Right atrium auricular region (tissue), 2 donors: ENCODE results near the gene RNF166. TPM values are rescaled to one million over a fixed set of nuclear protein-coding genes. Genes with fewer than 3 reads are reported as not detected.

Experiments
- DNase-seq: peaks from one replicate; pipeline ENCODE4 v3.0.0-alpha.2; 2019; ENCODE audit warnings: low spot score
- H3K27ac ChIP-seq, 2 donors: fragments of 200-600 bp; sonication (generic); 1 replicate in 1 of 2; 2 replicates in 1 of 2; pipeline ENCODE4 v1.5.1; 2016 to 2019
- H3K27me3 ChIP-seq, 2 donors: fragments of 200-600 bp; sonication (generic); one replicate each; pipeline versions ENCODE4 v1.5.1 to v1.6.0; 2017 to 2019
- H3K36me3 ChIP-seq: fragments of 200-600 bp; sonication (generic); one replicate; pipeline ENCODE4 v1.5.1; 2016
- H3K4me1 ChIP-seq, 2 donors: fragments of 200-600 bp; sonication (generic); one replicate each; pipeline versions ENCODE4 v1.5.1 to v1.6.0; 2017 to 2019
- H3K4me3 ChIP-seq, 2 donors: fragments of 200-600 bp; sonication (generic); 1 replicate in 1 of 2; 2 replicates in 1 of 2; pipeline ENCODE4 v1.5.1; 2017 to 2019; ENCODE audit warnings: mild to moderate bottlenecking in 1 of 2, moderate library complexity in 1 of 2
- H3K9me3 ChIP-seq, 2 donors: fragments of 200-600 bp; sonication (generic); one replicate each; pipeline ENCODE4 v1.5.1; 2019
- CTCF ChIP-seq, 2 donors: fragments of 200-600 bp; sonication (generic); IDR thresholded peaks; one replicate each; pipeline ENCODE4 v1.5.1; 2019; ENCODE audit warnings: antibody characterized with exemption in 2 of 2
- total RNA-seq, 2 donors: library from RNA; depleted of rRNA; stranded (reverse); fragments of >200 nt; gene quantifications; one replicate each; pipeline ENCODE4 v1.1.0, GENCODE V29; 2016

Gene RNF166
- total RNA-seq, 2 donors from 2014 or later: 16.9 to 19.4 TPM

- Histone ChIP-seq H3K4me3 (no peak overlapping the region), H3K27me3 (no peaks in the 10 kb centered on the region), H3K9me3 (no peaks in the 10 kb centered on the region), H3K36me3 (peaks cover 12% of the 10 kb centered on the region), H3K27ac (no peak overlapping the region), H3K4me1 (peaks cover 0 to 12% of the 10 kb centered on the region in 2 donors)
- no peak for DNase-seq
- no peak for TF ChIP-seq CTCF (IDR thresholded peaks at IDR 0.05)
These were observed 50.4 kb downstream of the RNF166 start for GRCh38 chr16:88655733-88656281.

GRCh38 chr16:88655053-88655732 is 51.0 kb downstream of the RNF166 start:
- no peak overlapping the region for H3K27ac ChIP-seq
- H3K4me3 ChIP-seq: no peak overlapping the region
- H3K27me3 ChIP-seq: no peaks in the 10 kb centered on the region
- no peak for DNase-seq
- TF ChIP-seq CTCF (IDR thresholded peaks at IDR 0.05): no peak
- no peaks in the 10 kb centered on the region for H3K9me3 ChIP-seq
- H3K36me3 ChIP-seq: peaks cover 12% of the 10 kb centered on the region
- H3K4me1 ChIP-seq: peaks cover 0 to 18% of the 10 kb centered on the region in 2 donors

- Histone ChIP-seq H3K4me3 (no peak overlapping the region), H3K9me3 (no peaks in the 10 kb centered on the region), H3K27me3 (no peaks in the 10 kb centered on the region), H3K27ac (no peak overlapping the region), H3K4me1 (peaks cover 0 to 24% of the 10 kb centered on the region in 2 donors), H3K36me3 (peaks cover 12% of the 10 kb centered on the region)
- no peak for DNase-seq
- TF ChIP-seq CTCF (IDR thresholded peaks at IDR 0.05): no peak
These were observed 51.7 kb downstream of the RNF166 start for GRCh38 chr16:88654363-88655052.

- Histone ChIP-seq H3K27me3 (no peaks in the 10 kb centered on the region), H3K36me3 (peaks cover 12% of the 10 kb centered on the region), H3K27ac (no peak overlapping the region), H3K4me3 (no peak overlapping the region), H3K4me1 (peaks cover 0 to 29% of the 10 kb centered on the region in 2 donors), H3K9me3 (no peaks in the 10 kb centered on the region)
- no peak for TF ChIP-seq CTCF (IDR thresholded peaks at IDR 0.05)
- no peak for DNase-seq
These were observed 52.4 kb downstream of the RNF166 start for GRCh38 chr16:88653596-88654362.

GRCh38 chr16:88653101-88653500 is 53.1 kb downstream of the RNF166 start:
- DNase-seq: no peak
- peaks cover 11% of the 10 kb centered on the region for H3K36me3 ChIP-seq

More at GRCh38 chr16:88653101-88653500, 53.1 kb downstream of the RNF166 start:
- Histone ChIP-seq H3K27ac (no peak overlapping the region), H3K9me3 (no peaks in the 10 kb centered on the region), H3K4me3 (no peak overlapping the region), H3K4me1 (peaks cover 0 to 29% of the 10 kb centered on the region in 2 donors), H3K27me3 (no peaks in the 10 kb centered on the region)
- TF ChIP-seq CTCF (IDR thresholded peaks at IDR 0.05): no peak
